Muscle of leg (tissue), 11 donors: ENCODE data around the gene LRIG1. TPM values are rescaled to one million over a fixed set of nuclear protein-coding genes. Genes with fewer than 3 reads are reported as not detected.

Source experiments
- DNase-seq: peaks from one replicate; pipeline ENCODE4 v3.0.0; 2013
- H3K27ac ChIP-seq: one replicate; pipeline ENCODE4 v1.5.1; 2013; ENCODE audit warnings: mild to moderate bottlenecking, low read length, control low read depth
- H3K27me3 ChIP-seq: one replicate; pipeline ENCODE4 v1.6.1; 2013; ENCODE audit warnings: low read length; ENCODE audit not compliant: control insufficient read depth, insufficient read depth
- H3K36me3 ChIP-seq: one replicate; pipeline ENCODE4 v1.6.1; 2013; ENCODE audit warnings: low read length; ENCODE audit not compliant: control insufficient read depth, insufficient read depth
- H3K4me1 ChIP-seq: one replicate; pipeline ENCODE4 v1.6.1; 2013; ENCODE audit warnings: low read length; ENCODE audit not compliant: control insufficient read depth, insufficient read depth
- H3K4me3 ChIP-seq: one replicate; pipeline ENCODE4 v1.5.1; 2013; ENCODE audit warnings: low read length, control low read depth
- H3K9me3 ChIP-seq: replicated peaks from 2 replicates; pipeline ENCODE4 v1.6.1; 2013; ENCODE audit warnings: low read depth, low read length; ENCODE audit not compliant: control insufficient read depth
- WGBS: methylation state at CpG from one replicate; pipeline ENCODE4 v1.1.5; 2013; ENCODE audit warnings: missing lambda C conversion rate; ENCODE audit not compliant: insufficient coverage; 5-methylcytosine and 5-hydroxymethylcytosine counted together
- polyA plus RNA-seq, 8 donors: library from polyadenylated mRNA; unstranded; fragments of 120-200 nt; gene quantifications; one replicate each; pipeline versions ENCODE4 v1.2.1 to v1.2.3, GENCODE V29; 2013; ENCODE audit warnings: inconsistent platforms in 1 of 8, low replicate concordance in 1 of 8; ENCODE audit not compliant: insufficient read length in 8 of 8, insufficient read depth in 1 of 8
- total RNA-seq: library from RNA; stranded (reverse); fragments of 120-200 nt; gene quantifications from one replicate; pipeline ENCODE4 v1.2.4, GENCODE V29; 2013

LRIG1 gene
- total and polyA plus RNA-seq, 9 donors: 79.6 to 127 (median 103) TPM

GRCh38 chr3:66406163-66406562 is 94.7 kb downstream of the LRIG1 start:
- peaks cover 83% of the 10 kb centered on the region for H3K4me1 ChIP-seq
- H3K27ac ChIP-seq: peak overlapping the region; percentile 45
- H3K4me3 ChIP-seq: no peak overlapping the region
- H3K27me3 ChIP-seq: no peaks in the 10 kb centered on the region
- WGBS: 32% methylated on average over 4 of the region's 5 CpGs
- no peak for DNase-seq
- H3K9me3 ChIP-seq: no peaks in the 10 kb centered on the region
- H3K36me3 ChIP-seq: peaks cover 94% of the 10 kb centered on the region

- H3K27me3 ChIP-seq: no peaks in the 10 kb centered on the region
- 81% methylated on average over 9 of the region's 11 CpGs for WGBS
- H3K9me3 ChIP-seq: no peaks in the 10 kb centered on the region
- no peak for DNase-seq
- peak overlapping the region; percentile 45 for H3K27ac ChIP-seq
- no peak overlapping the region for H3K4me3 ChIP-seq
- H3K36me3 ChIP-seq: peaks cover 92% of the 10 kb centered on the region
- H3K4me1 ChIP-seq: peaks cover 87% of the 10 kb centered on the region
Measured at GRCh38 chr3:66405701-66406091, 95.1 kb downstream of the LRIG1 start.

DNA sequence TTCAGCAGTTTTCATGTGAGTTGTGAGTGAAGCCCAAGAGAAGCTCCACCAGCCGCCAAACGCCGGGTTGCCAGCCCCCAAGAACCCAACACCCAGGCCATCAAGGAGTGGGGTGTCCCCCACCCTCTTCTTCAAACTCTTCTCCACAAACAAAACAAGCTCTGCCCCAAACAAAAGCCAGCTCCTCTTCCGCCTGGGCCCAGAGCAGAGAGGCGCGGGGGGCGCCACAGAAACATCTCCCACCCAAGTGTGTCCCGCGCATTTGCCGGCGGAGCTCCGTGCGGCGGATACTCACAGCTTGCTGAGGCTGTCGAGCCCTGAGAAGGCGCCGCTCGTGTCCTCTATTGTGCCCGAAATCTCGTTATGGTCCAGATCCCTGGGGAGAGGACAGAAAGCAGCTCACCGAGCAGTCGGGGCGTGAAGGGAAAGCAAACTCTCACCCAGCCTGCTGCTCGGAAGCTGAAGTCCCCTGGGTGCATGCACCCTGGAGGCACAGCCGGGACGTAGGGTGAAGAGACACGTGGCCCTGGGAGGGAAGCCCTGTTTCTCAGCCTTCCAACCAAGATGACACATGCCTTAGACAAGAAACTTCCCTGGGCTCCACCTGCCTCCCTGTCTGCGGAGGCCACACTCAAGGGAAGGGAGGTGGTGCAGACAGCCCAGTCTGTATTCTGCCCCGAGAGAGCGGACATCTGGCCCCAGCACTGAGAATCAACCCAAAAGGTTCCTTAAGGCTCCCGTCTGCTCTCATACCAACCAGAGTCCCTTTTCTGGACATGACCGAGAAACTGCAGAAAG is 95.7 kb downstream of the LRIG1 start:
- Histone ChIP-seq H3K36me3 (peaks cover 91% of the 10 kb centered on the region), H3K27me3 (no peaks in the 10 kb centered on the region), H3K27ac (peak overlapping the region; percentile 45), H3K9me3 (no peaks in the 10 kb centered on the region), H3K4me3 (no peak overlapping the region), H3K4me1 (peaks cover 89% of the 10 kb centered on the region)
- WGBS: 89% methylated on average over 20 of the region's 32 CpGs
- no peak for DNase-seq

DNA sequence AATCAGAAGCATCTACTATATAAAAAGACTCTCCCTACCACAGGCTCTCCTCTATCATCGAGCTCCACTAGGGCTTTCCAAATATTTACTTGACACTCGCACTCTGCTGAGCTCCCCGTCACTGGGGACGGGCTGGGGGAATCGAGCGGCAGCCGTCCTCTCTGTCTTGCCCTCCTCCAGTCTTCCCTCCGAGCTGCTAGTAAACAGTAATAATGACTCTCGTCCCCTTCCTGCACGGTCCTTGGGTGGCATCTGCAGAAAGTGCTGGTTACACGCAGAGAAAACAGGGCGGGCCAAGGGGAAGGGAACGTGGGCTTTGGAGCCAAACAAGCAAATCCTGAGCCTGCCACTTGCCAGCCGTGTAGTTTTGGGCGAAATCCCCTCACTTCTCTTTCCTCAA is 96.6 kb downstream of the LRIG1 start:
- Histone ChIP-seq H3K27me3 (no peaks in the 10 kb centered on the region), H3K36me3 (peaks cover 86% of the 10 kb centered on the region), H3K9me3 (no peaks in the 10 kb centered on the region), H3K4me3 (no peak overlapping the region), H3K27ac (no peak overlapping the region), H3K4me1 (peaks cover 94% of the 10 kb centered on the region)
- DNase-seq: no peak
- 68% methylated on average over 4 of the region's 15 CpGs for WGBS

- Histone ChIP-seq H3K4me1 (peaks cover 96% of the 10 kb centered on the region), H3K27ac (peak overlapping the region; percentile 92), H3K27me3 (no peaks in the 10 kb centered on the region), H3K9me3 (no peaks in the 10 kb centered on the region), H3K36me3 (peaks cover 83% of the 10 kb centered on the region), H3K4me3 (no peak overlapping the region)
- WGBS: 98% methylated on average over 6 of the region's 13 CpGs
- DNase-seq: no peak
Measured at GRCh38 chr3:66403323-66403990, 97.4 kb downstream of the LRIG1 start.

- H3K36me3 ChIP-seq: peaks cover 83% of the 10 kb centered on the region
Measured at GRCh38 chr3:66402596-66403290, 98.1 kb downstream of the LRIG1 start.

GRCh38 chr3:66401675-66402491 is 98.9 kb downstream of the LRIG1 start:
- Histone ChIP-seq H3K27me3 (no peaks in the 10 kb centered on the region), H3K36me3 (peaks cover 83% of the 10 kb centered on the region), H3K27ac (peak overlapping the region; percentile 92), H3K9me3 (no peaks in the 10 kb centered on the region), H3K4me1 (peaks cover 97% of the 10 kb centered on the region), H3K4me3 (no peak overlapping the region)
- DNase-seq: peak; percentile 86
- 45% methylated on average over 12 of the region's 20 CpGs for WGBS

More at GRCh38 chr3:66402596-66403290, 98.1 kb downstream of the LRIG1 start:
- 76% methylated on average over 5 of the region's 13 CpGs for WGBS
- Histone ChIP-seq H3K4me1 (peaks cover 97% of the 10 kb centered on the region), H3K9me3 (no peaks in the 10 kb centered on the region), H3K27me3 (no peaks in the 10 kb centered on the region), H3K27ac (peak overlapping the region; percentile 92), H3K4me3 (no peak overlapping the region)
- peak; percentile 78 for DNase-seq

DNA sequence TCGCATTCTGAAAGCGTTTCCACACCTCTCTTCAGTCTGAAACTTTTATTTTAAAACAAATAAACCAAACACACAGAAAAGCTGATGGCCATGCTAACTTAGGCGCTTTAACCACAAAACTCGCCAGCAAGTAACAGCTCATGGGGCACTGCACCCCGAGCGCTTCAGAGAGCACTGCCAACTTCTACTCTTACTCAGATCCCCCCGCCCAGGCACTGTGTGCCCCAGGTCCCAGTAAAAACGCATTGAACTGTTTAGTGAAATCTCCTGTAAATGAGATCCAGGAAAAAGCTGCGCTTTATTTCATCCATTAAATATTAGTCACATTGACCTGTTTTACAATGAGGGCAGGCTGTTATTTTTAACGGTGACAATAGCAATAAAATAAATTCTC is 99.7 kb downstream of the LRIG1 start:
- 39% methylated on average over 6 of the region's 10 CpGs for WGBS
- peaks cover 92% of the 10 kb centered on the region for H3K4me1 ChIP-seq
- peaks cover 83% of the 10 kb centered on the region for H3K36me3 ChIP-seq

GRCh38 chr3:66400411-66401156 is 100.2 kb downstream of the LRIG1 start:
- Histone ChIP-seq H3K4me3 (no peak overlapping the region), H3K36me3 (peaks cover 83% of the 10 kb centered on the region), H3K9me3 (no peaks in the 10 kb centered on the region), H3K27ac (peak overlapping the region; percentile 92), H3K4me1 (peaks cover 86% of the 10 kb centered on the region), H3K27me3 (no peaks in the 10 kb centered on the region)
- DNase-seq: no peak
- whole genome bisulfite sequencing: 45% methylated on average over 13 of the region's 15 CpGs

More for the DNA sequence above, 99.7 kb downstream of the LRIG1 start:
- no peaks in the 10 kb centered on the region for H3K9me3 ChIP-seq
- no peaks in the 10 kb centered on the region for H3K27me3 ChIP-seq
- peak overlapping the region; percentile 92 for H3K27ac ChIP-seq
- H3K4me3 ChIP-seq: no peak overlapping the region
- DNase-seq: no peak
